ENCODE results near the gene LIPA.

DNA sequence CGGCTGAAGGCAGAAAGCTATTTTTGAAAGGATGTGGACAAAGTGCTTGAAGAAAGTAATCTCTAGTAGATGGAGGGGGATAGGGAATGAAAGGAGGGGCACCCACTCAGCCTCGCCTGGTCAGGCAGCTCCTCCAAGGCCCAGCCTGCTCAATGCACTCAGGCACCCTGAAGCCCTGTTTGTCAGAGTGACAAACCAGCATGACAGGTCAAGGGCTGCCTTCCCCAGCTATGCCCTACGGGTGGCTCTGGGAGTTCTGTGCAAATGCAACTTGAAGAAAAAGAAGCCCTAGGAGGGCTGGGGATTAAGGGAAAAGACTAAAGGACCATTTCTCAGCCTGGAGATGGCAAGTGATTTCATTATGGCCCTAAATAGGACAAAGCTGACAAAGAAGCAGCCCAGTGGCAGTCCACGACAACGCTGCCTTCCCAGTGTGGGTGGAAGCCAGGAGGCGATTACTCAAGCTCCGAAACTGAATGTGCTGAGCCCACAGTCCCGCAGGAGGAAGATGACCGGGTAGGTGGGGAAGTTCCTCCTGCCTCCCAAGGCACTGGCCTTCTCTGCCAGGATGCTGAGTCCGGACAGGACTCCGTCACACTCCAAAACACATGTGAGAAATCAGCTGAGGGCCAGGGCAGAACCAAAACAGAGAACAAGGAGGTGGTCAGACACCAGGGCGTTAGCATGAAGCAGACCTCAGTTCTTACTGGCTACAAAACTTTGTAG is 16.3 kb downstream of the LIPA start:
- TF ChIP-seq, protein P1, sequence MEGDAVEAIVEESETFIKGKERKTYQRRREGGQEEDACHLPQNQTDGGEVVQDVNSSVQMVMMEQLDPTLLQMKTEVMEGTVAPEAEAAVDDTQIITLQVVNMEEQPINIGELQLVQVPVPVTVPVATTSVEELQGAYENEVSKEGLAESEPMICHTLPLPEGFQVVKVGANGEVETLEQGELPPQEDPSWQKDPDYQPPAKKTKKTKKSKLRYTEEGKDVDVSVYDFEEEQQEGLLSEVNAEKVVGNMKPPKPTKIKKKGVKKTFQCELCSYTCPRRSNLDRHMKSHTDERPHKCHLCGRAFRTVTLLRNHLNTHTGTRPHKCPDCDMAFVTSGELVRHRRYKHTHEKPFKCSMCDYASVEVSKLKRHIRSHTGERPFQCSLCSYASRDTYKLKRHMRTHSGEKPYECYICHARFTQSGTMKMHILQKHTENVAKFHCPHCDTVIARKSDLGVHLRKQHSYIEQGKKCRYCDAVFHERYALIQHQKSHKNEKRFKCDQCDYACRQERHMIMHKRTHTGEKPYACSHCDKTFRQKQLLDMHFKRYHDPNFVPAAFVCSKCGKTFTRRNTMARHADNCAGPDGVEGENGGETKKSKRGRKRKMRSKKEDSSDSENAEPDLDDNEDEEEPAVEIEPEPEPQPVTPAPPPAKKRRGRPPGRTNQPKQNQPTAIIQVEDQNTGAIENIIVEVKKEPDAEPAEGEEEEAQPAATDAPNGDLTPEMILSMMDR (IDR thresholded peaks at IDR 0.05) = no peak
- TF ChIP-seq POLR2A (IDR thresholded peaks at IDR 0.05) = no peak
- peak in 1 of 4 donors; percentile 42 for TF ChIP-seq POLR2AphosphoS5 (IDR thresholded peaks at IDR 0.05)
